Fibroblast of upper back skin (primary cell): Measurements from ENCODE around the gene L3MBTL4.
"Not testable (repeated sequence)": the region's sequence is repeated elsewhere in the genome, so short reads cannot be mapped to it uniquely, and the experiment has no call there.

Source experiments
- DNase-seq: peaks from one replicate; pipeline ENCODE4 v3.0.0-alpha.2; 2013

The L3MBTL4 gene

DNA sequence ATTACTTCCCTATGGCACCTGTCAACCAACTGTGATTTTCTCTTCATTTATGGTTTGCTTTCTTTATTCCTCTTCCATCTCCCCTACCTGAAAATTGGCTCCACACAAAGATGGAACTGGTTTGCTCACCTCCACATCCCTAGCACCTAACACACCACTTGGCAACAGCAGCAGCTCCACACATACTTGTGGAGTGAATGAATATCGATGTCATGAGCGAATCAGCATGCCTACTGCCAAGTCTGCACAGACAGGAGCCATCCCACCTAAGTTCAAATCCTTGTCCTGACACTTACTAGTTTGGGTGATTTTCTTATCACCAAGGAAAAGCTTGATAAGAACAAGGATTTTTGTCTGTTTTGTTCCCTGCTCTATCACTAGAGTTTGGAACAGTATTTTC lies 328.0 kb downstream of the L3MBTL4 start:
- no peak for DNase-seq

DNA sequence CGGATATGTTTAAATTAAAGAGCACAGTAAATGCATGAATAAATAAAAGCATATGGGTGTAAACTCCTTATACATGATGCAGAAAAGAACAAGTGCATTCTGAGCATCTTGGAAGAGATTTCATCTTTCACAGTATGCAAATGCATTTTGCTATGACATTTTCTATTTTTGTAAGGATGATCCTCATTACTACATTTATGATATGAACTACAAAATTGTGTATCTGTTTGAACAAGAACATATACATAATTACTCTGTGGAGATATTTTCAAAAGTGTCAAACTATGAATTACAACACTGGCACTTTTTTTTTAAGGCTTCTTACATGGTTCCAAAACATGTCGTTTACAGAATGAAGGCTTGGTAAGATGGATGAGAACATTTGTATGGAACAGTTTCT lies 335.3 kb downstream of the L3MBTL4 start:
- no peak for DNase-seq

DNA sequence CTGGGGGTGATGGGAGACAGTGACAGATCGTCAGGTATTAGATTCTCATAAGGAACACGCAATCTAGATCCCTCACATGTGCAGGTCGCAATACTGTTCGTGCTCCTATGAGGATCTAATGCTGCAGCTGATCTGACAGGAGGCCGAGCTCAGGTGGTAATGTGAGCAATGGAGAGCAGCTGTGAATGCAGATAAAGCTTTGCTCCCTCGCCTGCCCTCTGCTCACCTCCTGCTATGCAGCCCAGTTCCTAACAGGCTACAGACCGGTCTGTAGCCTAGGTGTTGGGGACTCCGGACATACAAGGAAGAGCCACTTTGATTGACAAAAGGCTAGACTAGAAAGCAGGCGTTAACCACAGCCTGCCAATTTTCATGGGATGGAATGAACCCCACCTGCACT lies 335.8 kb downstream of the L3MBTL4 start:
- DNase-seq = no peak

DNA sequence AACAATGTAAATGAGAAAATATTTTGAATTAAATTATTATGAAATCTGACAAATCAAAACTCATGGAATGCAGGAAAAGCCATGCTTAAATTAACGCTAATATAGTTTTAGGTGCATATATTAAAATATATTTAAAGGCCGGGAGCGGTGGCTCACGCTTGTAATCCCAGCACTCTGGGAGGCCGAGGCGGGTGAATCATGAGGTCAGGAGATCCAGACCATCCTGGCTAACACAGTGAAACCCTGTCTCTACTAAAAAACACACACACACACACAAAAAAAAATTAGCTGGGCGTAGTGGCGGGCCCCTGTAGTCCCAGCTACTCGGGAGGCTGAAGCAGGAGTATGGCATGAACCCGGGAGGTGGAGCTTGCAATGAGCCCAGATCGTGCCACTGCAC lies 342.3 kb downstream of the L3MBTL4 start:
- DNase-seq = not testable (repeated sequence)

DNA sequence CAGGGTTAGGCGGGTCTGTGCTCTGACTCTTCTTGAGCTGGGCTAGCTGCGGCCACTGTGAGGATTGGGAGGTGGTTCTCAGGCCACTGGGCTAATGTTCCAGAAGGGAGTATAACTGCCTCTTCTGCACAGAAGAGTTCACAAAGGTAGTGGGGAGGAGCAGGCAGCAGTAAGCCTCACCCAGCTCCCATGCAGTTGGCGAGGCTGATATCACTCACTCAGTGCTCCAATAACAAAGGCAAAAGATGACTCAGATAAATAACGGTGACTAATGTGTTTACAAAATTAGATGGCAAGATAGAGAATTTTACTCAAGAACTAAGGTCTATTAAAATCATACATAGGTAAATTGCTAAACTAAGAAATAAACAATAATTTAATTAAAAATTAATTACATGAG lies 345.2 kb downstream of the L3MBTL4 start:
- DNase-seq = no peak

DNA sequence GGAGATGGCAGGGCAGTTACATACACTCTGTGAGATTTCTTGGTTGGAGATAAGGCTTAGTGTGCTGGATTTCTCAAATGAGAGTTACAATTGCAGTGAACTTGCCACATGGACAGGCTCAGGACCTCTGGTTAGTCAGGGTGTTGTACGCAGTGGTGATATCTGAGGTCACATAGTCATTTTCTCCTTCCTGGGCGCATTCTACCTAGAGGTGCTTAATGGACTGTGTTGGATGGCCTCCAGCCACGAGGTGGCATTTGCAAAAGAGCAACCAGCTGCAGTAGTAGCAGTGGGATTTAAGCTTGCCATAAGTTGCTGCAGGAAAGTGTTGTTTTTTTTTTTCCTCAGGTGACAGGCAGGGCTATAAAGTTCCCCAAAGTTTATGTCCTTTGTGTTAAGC lies 345.6 kb downstream of the L3MBTL4 start:
- DNase-seq = no peak

DNA sequence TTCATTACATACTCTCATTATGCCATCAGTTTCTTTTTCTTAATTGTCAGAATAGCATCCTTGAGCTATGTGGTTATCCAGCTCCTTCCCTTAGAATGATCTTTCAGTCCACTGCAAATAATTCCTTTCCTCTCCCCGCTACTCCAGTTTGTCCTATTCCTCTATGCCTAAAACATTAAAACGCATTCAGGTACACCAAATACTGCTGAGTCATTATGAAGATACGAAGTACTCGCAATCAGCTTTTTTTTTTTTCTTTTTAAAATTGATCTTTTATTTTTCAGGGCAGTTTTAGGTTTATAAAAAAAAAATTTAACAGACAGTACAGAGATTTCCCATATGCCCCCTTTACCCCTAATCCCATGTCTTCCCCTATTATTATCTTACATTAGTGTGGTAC lies 354.6 kb downstream of the L3MBTL4 start:
- no peak for DNase-seq

GRCh38 chr18:6059551-6059950 lies 355.2 kb downstream of the L3MBTL4 start:
- DNase-seq = no peak

DNA sequence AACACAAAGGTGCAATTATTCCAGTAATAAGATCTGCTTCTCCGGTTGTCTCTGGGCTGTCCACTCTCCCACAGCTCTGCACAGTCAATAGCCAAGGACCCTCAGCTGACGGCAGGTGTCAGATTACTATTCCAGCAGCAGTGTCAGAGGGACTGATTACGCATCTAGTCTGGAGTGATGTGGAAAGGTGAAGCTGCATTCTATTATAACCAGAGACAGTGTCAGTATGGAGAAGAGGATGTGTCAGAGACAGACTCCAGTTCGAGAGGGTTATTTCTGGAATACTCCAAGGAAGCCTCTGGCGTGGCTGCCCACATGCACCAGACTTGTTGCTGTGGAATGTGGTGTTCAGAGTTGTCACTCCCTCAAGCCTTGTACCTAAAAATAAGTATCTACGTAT lies 355.8 kb downstream of the L3MBTL4 start:
- peak; percentile 69 for DNase-seq

GRCh38 chr18:6057604-6058003 lies 357.1 kb downstream of the L3MBTL4 start:
- DNase-seq = peak; percentile 37

GRCh38 chr18:6056171-6056910 lies 358.4 kb downstream of the L3MBTL4 start:
- peak; percentile 49 for DNase-seq

GRCh38 chr18:6055711-6056110 lies 359.0 kb downstream of the L3MBTL4 start:
- DNase-seq = peak; percentile 73

GRCh38 chr18:6054256-6054842 lies 360.4 kb downstream of the L3MBTL4 start:
- DNase-seq = no peak

GRCh38 chr18:6052449-6052913 lies 362.2 kb downstream of the L3MBTL4 start:
- DNase-seq = no peak

- DNase-seq = peak; percentile 20
Measured at GRCh38 chr18:6047596-6047995, 367.1 kb downstream of the L3MBTL4 start.

DNA sequence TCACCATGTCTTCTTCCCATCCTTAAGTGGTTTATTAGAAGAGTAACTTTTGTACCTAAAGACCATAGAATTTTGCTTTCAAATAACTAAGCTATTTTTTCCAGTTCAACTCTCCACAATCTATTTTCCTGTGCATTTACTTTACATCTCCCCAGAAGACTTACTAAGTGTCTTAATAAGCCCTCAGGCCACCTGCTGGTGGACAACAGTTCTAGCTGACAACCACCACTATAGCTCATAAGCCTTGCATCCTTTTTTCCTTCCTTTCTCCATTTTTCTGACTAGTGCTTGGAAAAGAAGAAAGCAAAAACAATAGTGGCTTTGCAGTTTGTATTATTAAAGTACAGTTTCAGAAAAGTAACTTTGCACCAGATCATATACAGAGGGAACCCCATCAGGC lies 369.9 kb downstream of the L3MBTL4 start:
- no peak for DNase-seq

- no peak for DNase-seq
Measured at GRCh38 chr18:6044319-6044718, 370.4 kb downstream of the L3MBTL4 start.

DNA sequence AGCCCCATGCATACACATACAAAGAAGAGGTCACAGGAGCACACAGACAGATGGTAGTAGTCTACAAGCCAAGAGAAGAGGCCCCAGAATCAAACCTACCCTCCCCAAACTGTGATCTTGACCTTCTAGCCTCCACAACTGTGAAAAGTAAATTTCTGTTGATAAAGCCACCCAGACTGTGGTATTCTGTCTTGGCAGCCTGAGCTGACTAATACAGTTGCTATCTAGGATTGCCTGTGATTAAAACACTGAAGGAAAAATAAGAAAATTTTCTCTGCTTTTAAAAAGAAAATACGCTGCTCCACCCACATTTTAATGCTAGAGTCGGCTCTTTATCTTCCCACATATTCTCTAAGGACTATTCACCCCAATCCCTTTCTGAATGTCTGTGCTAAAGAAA lies 375.7 kb downstream of the L3MBTL4 start:
- DNase-seq = peak; percentile 25

DNA sequence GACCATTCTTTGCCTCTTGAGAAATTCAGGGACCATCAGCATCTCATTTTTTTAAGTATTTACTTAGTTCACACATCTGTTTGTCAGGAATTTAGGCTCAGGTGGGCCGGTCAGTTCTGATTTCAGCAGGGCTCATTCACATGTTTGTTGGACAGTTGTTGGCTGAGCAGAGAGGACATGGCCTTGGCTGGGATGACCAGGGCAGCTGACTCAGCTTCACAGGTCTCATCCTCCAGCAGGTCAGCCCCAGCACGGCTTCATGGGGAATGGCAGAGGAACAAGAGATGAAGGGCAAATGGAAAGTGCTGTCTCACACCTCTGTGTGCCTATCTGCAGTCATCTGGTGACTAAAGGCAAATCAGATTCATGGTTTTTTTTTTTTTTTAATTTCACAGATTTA lies 383.3 kb downstream of the L3MBTL4 start:
- no peak for DNase-seq

- no peak for DNase-seq
Measured at GRCh38 chr18:6031002-6031401, 383.7 kb downstream of the L3MBTL4 start.

- DNase-seq = no peak
Measured at GRCh38 chr18:6024745-6025248, 389.9 kb downstream of the L3MBTL4 start.

- no peak for DNase-seq
Measured at GRCh38 chr18:6023551-6023950, 391.2 kb downstream of the L3MBTL4 start.

- peak; percentile 68 for DNase-seq
Measured at GRCh38 chr18:6022845-6023244, 391.9 kb downstream of the L3MBTL4 start.

GRCh38 chr18:6022074-6022444 lies 392.7 kb downstream of the L3MBTL4 start:
- DNase-seq = peak; percentile 57
